ENCODE measurements around the gene CKB.

Gene CKB

DNA sequence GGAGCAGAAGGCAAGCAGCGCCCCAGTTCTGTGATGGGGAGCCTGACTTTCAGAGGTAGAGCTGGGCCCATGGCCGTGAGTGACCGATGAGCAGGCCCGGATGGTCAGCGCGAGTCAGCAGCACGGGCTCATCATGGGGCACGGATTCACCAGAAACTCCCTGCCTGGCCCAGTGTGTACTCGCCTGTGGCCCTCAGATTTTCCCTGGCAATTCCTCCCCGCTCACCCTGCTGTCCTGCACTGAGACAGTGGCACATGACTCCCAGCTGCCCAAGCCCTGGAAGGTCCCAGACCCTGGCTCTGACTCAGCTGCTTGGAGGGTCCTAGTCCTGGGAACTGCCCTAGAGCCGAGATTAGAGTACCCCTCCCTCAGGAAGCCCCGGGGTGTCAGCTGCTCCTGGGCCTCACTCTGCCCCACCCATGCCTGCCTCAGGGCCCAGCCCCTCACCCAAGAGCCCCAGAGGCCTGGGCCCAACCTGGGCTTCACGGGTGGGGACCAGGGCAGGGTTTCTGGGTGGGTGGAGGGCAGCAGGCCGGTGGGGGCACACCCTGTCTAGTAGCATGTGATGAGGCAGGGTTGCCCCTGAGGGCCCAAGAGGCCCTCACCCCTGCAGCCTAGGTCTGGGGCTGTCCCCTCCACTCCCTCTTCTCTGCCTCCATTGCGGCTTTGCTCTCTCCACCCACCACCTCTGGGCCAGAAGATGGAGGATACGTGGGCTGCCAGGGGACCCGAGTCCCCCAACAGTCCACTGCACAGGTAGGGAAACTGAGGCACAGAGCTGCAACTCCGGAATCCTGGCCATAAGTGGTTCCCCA is 14.8 kb upstream of the CKB start:
- no peak for DNase-seq

DNA sequence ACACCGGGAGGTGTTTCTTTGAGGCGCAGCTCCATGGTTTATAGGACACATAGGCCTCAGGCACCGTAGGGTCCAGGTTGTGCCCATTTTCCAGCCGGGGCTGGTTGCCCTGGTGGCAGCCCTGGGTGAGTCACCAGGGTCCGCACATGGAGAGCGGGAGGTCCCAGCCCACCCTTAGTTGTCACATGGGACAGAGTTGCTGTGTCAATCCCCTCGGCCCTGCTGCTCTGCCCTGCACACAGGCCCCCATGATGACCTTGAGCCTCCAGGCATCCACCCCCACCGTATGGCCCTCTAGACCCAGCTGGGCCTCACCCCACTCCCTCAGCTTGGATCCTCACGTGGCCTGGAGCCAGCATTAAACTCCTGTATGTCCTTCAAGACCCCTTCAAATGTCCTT is 14.1 kb upstream of the CKB start:
- DNase-seq: no peak

DNA sequence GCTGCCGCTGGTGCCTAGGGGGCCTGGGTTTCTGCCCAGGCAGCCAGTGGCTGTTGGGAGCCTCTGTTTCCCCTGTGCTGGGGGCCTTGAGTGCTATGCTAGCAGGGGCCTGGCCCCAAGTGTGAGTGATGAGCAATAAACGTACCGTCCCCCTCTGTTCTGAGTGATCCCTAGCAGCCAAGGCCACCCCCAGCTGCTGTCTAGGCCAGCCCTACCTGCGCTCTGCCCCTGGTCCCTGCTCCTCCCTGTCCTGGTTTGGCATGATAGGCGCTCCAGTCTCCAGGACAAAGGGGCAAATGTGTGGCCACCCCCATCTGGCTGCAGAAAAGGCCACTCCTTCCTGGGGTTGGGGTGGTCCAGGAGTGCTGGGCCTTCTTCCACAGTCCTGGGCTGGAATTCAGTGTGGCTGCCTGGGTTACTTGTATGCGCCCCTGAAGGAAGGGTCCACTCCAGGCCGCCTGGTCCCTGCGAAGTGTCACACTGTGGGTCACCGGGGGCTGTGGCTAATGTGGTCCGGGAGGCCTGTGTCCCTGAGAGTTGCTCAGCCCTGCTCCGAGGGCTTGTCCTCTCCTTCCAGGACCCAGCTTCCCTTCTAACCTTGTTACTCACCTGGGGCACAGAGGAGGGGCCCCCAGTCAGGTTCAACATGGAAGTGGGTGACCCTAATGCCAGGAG is 13.4 kb upstream of the CKB start:
- DNase-seq: no peak

GRCh38 chr14:103535081-103535890 is 12.7 kb upstream of the CKB start:
- DNase-seq: no peak

DNA sequence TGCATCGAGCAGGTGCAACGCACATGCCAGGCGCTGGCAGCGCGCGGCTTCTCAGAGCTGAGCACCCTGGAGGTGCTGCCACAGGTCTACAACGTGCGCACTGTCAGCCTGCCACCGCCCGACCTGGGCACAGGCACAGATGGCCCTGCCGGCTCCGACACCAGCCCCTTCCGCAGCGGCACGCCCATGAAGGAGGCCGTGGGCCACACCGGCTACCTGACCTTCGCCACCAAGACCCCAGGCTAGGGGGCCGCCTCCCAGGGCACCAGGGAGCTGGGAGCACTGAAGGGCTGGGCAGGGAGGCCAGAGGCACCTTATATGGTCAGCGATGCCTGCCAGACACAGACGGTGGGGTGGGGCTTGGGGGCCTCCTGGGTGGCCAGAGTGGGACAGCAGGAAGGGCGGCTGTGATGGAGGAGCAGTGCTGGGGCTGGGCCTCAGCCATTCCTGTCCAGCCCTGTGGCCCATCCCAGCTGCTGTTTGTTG is 12.0 kb upstream of the CKB start:
- no peak for DNase-seq

- no peak for DNase-seq
These were observed 11.5 kb upstream of the CKB start for GRCh38 chr14:103533999-103534575.

DNA sequence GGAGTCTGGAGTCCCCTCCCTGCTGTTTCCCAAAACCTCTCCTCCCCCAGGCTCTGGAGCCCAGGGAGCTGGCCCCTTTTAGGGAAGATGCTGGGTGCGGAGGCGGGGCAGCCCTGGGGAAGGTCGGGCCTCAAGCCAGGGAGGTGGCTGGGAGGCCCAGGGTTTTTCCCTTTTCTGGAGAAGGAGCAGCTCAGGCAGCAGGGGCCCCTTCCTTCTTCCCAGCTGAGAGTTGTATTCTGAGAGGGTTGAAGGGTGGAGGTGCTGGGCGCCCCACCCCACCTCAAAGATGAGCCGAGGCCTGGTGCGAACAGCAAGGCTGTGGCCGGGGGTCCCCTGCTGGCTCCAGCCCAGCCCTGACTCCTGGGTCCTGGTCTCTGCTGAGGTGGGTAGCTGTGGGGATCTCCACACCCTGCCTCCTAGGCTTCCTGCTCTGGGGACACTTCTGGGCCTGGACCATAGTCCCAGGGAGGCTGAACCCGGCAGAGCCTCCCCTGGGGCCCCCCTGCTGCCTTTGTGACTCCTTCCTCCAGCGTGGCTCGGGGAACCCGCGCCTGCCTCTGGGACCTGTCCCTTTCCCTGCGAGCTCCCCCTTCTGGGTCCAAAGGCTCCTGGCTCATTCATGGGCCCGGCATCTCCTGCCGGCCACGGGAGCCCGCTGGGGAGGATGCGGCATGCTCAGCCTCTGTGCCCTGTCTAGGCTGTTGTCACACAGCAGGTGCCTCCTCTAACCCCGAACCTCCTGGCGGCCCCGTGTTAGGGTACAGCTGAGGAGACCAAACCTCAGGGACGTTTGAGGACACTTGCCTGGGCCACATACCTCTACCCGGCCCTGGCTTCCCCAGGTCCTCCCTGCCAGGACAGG is 10.7 kb upstream of the CKB start:
- DNase-seq: no peak

- no peak for DNase-seq
These were observed 9.8 kb upstream of the CKB start for GRCh38 chr14:103532216-103533136.

- DNase-seq: no peak
These were observed 9.0 kb upstream of the CKB start for GRCh38 chr14:103531421-103532215.

- DNase-seq: no peak
These were observed 8.2 kb upstream of the CKB start for GRCh38 chr14:103530831-103531230.

GRCh38 chr14:103530390-103530789 is 7.8 kb upstream of the CKB start:
- no peak for DNase-seq

DNA sequence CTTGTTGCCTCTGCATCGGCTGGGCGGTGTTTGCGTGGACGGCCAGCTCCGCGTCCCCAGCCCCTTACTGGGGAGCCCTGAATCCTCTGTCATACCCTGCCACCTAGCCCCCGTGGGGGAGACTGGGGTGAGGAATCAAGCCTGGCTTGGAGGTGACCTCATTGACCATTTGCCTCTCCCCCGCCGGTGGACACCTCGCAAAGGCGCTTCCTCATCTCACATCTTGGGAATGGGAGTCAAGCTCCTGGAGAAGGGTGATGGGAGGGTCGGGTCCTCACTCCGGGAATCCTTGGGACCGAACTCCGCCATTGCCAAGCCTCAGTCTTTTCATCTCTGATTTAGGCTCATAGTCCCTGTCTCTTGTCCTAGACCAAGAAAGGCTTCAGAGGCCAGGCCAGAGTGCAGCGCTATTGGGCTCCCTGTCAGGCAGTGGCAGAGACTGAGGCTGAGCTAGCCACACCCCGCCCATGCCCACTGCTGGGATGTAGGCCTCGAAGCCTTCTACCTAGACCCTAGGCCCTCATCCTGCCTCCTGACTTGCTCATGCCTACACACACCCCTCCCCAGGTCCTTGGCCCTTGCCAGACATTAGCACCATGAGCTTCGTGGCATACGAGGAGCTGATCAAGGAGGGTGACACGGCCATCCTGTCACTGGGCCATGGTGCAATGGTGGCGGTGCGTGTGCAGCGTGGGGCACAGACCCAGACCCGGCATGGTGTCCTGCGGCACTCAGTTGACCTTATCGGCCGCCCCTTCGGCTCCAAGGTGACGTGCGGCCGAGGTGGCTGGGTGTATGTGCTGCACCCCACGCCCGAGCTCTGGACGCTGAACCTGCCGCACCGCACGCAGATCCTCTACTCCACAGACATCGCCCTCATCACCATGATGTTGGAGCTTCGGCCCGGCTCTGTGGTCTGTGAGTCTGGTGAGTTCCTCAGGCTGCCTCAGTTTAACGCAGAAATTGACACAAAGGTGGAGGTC is 7.0 kb upstream of the CKB start:
- DNase-seq: no peak

- DNase-seq: no peak
These were observed 6.2 kb upstream of the CKB start, which contains the start of gene TRMT61A for GRCh38 chr14:103528587-103529382. Gene TRMT61A, plus strand, starts transcription at chr14:103529196. Its CDS starts 783 bp downstream, at chr14:103529979.

- no peak for DNase-seq
These were observed 5.5 kb upstream of the CKB start for GRCh38 chr14:103528146-103528586.

- DNase-seq: no peak
These were observed 4.9 kb upstream of the CKB start for GRCh38 chr14:103527408-103528145.

DNA sequence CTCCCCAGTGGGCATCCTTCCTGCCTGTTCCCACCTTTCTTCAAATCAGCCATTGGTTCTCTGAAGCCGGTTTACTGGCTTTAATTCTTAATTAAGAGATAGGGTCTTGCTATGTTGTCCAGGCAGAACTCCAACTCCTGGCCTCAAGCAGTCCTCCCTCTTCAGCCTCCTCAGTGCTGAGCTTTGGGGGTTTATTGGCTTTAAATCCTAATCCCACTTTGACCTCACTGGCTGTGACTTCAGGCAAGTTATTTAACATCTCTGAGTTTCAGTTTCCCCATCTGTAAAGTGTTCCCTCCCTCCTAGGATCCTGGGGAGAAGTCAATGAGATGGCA is 4.3 kb upstream of the CKB start:
- DNase-seq: no peak

GRCh38 chr14:103526247-103526913 is 3.8 kb upstream of the CKB start:
- no peak for DNase-seq
